GM12801 (cell line): ENCODE results near the gene MTHFR.

Source experiments
- CTCF ChIP-seq: IDR thresholded peaks from one replicate; pipeline ENCODE4 v1.5.1; 2011; ENCODE audit warnings: control low read depth; ENCODE audit not compliant: insufficient read length; ENCODE audit errors: extremely low read depth

MTHFR gene

DNA sequence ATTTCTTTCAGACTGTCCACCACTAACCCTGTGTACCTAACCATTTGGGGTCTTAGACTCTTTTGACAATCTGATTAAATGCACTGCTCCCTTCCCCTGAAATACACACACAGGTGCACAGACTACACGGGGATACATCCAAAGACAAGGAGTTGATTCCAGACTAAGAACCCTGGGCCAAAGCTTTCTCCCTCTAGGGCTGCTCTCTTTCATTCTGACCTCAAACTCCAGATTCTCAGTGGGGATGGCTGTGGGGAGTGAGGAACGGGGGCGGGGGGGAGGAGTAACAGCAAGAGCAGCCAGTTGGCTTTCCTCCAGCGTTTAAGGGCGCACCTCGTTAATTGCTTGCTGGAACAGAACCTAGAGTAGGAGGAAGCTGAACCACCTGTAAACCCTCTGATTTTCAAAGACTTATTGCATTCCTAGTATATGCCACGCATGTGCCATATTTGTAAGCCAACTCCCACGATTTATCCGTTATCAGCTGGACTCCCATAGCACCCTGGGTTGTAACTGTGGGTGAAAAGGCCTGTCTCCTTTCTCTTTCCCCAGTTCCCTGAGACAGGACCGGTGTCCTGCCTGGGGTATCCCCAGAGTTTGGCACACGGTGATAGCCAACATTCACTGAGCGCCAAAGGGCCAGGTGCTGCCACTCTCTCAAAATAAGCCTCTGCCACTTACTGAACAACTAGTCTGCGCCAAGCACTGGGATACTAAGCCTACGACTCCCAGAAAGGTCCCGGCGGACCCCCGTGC, 920 bp downstream of the MTHFR start:
- no peak for TF ChIP-seq CTCF

GRCh38 chr1:11802973-11803885, 2.5 kb downstream of the MTHFR start:
- TF ChIP-seq CTCF: no peak

GRCh38 chr1:11802616-11802972, 3.2 kb downstream of the MTHFR start:
- no peak for TF ChIP-seq CTCF

- TF ChIP-seq CTCF: no peak
Observed at GRCh38 chr1:11800756-11801433, 4.9 kb downstream of the MTHFR start.

DNA sequence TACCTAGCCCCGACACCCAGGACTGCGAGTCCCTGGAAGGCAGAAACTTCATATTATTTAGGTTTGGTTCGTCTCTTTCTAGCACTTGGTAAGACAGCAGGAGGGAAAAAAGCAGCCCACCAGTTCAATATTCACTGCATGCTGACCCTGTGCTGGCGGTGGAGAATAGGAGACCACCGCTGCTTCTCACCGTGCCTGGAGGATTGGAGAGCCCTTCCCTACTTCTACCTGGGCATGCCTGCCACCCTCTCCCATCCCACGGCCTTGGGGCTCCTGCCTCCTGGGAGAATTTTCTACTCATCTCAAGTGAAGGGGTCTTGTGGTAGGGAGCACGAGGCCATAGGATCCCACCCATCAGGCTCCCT, 5.4 kb downstream of the MTHFR start:
- no peak for TF ChIP-seq CTCF

DNA sequence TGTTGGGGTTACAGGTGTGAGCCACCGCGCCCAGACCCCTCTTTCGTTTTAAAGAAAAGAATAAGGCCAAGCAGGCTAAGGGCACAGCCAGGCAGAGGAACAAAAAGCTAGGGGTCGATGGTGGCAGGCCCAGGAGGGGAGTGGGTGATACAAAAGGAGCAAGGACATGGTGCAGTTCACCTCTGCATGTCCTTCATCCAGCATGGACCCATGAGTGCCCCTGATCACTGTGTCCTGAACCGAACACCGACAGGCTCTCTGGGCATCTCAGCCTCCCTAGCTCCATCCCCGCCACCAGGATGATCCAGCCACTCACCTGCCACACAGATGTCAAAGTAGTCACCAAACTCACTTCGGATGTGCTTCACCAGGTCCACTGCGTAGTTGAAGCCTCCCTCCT, 5.9 kb downstream of the MTHFR start:
- no peak for TF ChIP-seq CTCF

DNA sequence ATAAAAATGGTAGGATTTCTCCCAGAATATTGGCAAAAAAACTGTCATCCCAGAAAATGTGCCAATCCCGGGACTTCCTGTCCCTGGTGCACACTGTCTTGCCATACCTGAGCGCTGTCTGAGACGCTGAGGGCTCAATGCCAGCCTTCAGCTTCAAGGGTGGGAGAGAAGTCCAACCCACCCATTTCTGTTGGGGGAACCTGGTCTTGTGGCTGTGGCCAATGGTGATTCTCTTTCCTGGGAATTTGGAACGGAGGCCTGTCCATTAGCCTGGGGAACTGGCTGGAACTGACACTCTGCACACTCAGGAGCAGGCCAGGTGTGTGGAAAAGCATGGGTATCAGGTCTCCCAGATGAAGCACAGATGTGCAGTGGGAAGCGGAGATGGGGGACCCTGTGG, 6.7 kb downstream of the MTHFR start:
- TF ChIP-seq CTCF: no peak
